ENCODE results near the gene HYCC2.
"Not testable (repeated sequence)": the region's sequence is repeated elsewhere in the genome, so short reads cannot be mapped to it uniquely, and the experiment has no call there.

HYCC2 gene

DNA sequence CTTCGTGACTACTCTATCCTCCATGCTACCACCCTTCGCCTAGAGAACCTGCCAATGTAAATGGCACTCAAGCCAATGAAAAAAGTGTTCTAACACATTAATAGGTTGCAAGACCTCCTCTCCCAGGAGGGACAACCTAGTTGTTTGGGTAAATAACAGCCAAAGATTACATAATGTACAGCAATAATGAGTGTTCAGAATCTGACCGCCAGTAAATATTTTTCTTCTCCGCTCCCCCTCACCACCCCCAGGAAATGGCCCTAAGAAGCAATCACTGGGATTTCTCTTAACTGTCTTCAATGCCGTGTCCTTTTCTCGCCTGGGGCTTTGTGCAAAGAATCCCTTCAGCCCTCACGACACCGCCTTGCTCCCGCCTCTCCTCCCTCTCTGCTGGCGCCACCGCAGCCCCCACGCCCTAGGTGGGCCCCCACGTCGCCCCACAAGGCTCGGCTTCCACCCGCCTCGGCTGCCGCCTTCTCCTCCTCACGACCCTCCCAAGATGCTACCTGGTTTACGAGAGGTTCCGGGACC lies 458 bp downstream of the HYCC2 start:
- no peak for FAIRE-seq

DNA sequence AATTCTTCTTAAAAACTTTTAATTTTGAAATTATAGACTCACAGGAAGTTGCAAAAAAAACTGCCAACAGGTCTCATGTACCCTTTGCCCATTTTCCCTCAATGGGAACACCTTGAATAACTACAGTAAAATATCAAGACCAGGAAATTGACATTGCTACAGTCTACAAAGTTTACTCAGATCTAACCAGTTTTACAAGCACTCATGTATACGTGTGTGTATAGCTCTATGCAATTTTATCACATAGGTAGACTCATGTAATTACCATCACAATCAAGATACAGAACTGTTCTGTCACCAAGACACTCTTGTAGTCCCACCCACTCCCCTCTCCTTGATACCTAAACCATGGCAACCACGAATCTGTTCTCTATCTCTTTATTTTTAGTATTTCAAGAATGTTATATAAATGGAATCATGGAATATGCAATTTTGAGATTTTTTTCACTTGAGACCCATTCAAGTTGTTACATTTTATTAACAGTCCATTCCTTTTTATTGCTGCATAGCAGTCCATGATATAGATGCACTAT lies 6.6 kb downstream of the HYCC2 start:
- FAIRE-seq, result no peak

DNA sequence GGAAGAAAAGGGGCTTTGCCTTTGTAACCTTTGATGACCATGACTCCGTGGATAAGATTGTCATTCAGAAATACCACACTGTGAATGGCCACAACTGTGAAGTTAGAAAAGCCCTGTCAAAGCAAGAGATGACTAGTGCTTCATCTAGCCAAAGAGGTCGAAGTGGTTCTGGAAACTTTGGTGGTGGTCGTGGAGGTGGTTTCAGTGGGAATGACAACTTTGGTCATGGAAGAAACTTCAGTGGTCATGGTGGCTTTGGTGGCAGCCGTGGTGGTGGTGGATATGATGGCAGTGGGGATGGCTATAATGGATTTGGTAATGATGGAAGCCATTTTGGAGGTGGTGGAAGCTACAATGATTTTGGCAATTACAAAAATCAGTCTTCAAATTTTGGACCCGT lies 8.0 kb downstream of the HYCC2 start:
- not testable (repeated sequence) for FAIRE-seq

DNA sequence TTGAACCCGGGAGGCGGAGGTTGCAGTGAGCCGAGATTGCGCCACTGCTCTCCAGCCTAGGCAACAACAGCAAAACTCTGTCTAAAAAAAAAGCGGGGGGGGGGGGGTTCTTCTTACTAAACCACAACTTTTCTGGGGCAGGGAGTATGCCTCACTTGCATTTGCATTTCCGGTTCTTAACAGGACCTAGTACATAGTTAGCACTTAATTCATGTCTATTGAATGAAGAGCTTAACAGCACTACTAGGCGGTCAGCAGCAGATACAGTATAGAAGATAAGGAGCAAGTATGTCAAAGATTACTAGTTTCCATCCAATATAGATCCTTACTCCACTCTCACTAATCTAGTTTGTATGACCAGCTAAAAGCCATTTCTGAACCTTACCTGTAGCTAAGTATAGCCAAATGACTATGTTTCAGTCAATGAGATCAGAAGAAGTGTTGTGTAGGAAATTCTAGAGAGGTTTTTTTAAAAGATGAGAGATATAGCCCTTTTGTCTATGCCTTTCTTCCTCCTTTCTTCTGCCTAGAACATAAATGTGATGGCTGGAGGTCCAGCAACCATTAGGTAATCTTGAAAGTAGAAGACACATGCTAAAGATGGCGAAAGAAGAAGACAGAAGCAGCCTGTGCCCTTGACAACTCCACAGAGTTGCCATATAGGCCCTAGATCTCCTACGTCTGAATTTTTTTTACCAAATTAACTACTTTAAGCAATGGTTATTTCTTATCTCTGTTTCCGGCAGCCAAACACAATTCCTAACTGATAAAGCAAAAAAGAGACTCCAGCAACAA lies 11.3 kb downstream of the HYCC2 start:
- no peak for FAIRE-seq

DNA sequence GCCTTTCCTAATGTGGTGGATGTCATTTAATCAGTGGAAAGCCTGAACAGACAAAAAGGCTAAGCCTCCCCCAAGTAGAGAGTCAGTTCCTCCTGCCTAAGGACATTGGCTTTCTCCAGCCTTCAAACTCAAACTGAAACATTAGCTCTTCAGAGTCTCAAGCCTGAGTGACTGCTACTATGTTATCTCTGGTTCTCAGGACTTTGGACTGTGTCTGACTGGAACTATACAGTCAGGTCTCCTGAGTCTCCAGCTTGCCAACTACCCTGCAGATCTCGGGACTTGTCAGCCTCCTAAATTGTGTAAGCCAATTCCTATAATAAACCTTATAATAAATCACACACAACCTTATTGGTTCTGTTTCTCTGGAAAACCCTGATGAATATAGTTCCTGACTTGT lies 12.6 kb downstream of the HYCC2 start:
- FAIRE-seq, result no peak

DNA sequence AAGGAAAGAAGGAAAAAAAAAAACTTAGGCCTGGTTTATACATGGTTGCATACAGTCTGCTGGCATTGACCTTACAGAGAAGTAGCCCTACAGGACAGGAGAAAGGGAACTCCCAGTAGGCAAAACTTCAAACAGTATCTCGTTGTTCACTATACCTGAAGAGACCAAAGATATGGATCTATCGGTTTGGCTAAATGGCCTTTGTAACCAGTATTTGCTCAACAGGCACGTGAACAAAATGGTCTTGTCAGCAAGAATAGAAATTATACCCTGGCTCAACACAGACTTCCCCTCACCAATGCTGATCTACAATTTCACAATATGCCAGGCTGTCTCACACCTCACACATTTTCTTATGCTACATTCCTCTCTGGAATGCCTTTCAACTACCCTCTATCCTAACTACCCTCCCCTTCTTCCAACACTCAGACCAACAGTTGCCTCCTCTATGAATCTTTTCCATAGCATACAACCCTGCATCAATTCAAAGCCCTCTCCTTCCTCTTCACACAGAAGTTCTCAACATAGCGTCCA lies 13.7 kb downstream of the HYCC2 start:
- no peak for FAIRE-seq

DNA sequence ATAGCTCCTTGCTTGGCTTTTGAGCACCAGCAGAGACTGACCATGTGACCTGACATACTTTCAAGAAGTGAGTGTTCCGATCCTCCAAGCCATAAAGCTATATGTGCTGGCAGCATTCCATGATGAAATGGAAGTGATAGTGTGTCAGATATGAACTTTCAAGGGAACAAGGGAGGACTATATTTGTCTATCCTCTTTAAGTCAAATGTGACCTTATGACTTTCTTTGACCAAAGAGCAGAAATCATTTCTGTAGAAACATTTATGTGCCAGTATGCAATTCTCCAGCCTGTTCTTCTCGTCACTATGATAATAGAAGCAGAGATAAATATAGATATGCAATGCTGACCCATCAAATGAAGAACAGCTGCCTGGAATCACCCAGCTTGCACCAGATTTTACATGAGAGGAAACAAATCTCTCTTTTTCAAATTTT lies 14.4 kb downstream of the HYCC2 start:
- no peak for FAIRE-seq

DNA sequence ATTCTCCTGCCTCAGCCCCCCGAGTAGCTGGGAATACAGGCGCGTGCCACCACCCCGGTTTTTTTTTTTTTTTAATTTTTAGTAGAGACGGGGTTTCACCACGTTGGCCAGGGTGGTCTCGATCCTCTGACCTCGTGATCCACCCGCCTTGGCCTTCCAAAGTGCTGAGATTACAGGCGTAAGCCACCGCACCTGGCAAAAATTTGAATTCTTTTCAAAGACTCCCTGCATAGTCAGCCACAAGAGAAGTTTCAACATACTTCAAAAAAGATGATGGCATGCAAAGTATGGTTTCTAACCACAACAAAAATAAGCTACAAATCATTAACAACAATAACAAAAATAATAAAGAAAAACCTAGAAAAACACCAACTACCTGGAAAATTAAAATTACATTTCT lies 22.0 kb downstream of the HYCC2 start:
- no peak for FAIRE-seq

DNA sequence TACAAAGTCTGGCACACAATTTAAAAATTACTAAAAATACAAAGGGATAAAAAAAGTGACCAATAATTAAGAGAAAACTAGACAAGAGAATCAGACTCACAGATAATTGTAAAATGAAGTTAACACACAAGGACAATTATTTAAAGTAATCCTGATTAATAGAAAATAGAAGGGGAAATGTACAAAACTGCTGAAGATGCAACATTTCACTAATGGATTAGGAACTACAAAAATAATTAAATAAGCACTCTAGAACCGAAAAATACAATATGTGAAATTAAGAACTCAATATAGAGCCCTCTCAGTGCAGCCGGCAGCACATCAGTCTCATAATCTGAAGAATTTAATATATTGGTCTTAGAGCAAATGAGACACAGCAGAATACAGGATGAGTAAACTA lies 24.6 kb downstream of the HYCC2 start:
- no peak for FAIRE-seq

DNA sequence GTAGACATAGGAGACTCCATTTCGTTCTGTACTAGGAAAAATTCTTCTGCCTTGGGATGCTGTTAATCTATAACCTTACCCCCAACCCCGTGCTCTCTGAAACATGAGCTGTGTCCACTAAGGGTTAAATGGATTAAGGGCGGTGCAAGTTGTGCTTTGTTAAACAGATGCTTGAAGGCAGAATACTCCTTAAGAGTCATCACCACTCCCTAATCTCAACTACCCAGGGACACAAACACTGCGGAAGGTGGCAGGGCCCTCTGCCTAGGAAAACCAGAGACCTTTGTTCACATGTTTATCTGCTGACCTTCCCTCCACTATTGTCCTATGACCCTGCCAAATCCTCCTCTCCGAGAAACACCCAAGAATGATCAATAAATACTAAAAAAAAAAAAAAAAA lies 28.4 kb downstream of the HYCC2 start:
- FAIRE-seq, result not testable (repeated sequence)

DNA sequence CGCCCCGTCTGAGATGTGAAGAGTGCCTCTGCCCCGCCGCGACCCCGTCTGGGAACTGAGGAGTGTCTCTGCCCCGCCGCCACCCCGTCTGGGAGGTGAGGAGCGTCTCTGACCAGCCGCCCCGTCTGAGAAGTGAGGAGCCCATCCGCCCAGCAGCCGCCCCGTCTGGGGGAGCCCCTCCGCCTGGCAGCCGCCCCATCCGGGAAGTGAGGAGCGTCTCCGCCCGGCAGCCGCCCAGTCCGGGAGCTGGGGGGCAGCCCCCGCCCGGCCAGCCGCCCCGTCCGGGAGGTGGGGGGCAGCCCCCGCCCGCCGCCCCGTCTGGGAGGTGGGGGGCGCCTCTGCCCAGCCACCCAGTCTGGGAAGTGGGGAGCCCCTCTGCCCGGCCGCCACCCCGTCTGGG lies 29.0 kb downstream of the HYCC2 start:
- FAIRE-seq, result not testable (repeated sequence)

DNA sequence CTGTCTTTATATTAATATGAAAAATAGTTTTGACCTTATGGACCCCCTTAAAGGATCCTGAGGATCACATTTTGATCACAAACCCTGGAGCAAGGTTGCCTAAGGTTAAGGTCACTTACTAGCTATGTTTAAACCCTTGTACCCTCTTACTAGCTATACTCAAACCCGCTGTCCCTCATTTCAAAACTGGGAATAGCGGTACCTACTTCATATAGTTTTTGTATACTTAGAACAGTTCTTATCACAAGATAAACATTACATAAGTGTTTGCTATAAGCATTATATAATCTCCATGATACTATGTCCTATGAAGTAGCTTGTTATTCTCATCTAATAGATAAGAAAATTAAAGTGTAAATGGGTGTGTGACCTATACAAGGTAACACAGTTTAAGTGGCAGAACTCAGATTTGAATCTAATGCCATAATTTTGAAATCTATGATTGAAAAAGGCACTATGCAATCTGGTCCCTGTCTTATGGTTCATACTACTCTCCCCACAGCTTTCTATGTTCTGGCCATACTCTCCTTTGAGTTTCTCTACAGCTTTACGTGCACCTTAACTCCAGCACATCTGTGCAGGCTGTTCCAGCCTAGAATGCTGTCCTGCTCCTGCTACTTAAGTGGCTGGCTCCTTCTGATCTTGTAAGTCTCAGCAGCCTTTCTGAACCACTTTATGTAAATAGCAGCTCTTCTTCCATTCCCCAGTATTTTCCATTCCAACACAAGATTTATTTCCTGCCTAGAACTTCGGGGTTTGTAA lies 30.4 kb downstream of the HYCC2 start:
- FAIRE-seq, result no peak

DNA sequence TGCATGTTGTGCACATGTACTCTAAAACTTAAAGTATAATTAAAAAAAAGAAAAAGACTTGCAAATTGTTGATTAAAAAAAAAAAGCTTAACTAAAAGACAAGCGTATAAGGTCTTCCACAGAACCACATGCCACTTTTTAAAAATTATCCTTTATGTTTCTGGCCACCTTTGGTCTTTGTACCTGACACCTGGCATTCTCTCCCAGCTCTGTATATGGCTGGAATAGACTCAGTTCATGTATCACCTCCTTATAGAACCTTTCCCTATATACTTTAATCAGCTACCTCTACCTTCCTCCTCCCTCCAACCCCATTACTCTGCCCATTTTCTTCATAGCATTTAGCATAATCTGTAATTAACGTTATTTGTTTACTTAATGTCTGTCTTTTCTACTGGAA lies 32.6 kb downstream of the HYCC2 start:
- no peak for FAIRE-seq

DNA sequence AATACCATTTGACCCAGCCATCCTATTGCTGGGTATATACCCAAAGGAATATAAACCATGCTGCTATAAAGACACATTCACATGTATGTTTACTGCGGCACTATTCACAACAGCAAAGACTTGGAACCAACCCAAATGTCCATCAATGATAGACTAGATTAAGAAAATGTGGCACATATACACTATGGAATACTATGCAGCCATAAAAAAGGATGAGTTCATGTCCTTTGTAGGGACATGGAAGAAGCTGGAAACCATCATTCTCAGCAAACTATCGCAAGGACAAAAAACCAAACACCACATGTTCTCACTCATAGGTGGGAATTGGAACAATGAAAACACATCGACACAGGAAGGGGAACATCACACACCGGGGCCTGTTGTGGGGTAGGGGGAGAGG lies 33.1 kb downstream of the HYCC2 start:
- not testable (repeated sequence) for FAIRE-seq

DNA sequence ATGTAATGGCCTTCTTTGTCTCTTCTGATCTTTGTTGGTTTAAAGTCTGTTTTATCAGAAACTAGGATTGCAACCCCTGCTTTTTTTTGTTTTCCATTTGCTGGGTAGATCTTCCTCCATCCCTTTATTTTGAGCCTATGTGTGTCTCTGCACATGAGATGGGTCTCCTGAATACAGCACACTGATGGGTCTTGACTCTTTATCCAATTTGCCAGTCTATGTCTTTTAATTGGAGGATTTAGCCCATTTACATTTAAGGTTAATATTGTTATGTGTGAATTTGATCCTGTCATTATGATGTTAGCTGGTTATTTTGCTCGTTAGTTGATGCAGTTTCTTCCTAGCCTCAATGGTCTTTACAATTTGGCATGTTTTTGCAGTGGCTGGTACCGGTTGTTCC lies 37.1 kb downstream of the HYCC2 start:
- not testable (repeated sequence) for FAIRE-seq

DNA sequence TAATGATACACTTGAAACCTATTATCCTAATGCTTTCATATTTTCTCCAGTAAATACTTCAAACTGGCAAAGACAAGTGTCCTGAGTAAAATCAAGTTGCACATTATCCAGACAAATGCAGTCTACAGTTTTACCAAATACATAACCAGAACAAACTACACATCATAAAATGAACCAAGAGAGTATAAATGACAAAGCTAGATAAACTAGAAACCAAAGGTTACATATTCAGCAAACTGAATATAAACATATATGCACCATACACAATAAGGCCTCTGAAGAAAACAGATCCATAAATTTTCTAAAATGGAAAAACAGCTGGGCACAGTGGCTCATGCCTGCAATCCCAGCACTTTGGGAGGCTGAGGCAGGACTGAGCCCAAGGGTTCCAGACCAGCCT lies 47.0 kb downstream of the HYCC2 start:
- no peak for FAIRE-seq

DNA sequence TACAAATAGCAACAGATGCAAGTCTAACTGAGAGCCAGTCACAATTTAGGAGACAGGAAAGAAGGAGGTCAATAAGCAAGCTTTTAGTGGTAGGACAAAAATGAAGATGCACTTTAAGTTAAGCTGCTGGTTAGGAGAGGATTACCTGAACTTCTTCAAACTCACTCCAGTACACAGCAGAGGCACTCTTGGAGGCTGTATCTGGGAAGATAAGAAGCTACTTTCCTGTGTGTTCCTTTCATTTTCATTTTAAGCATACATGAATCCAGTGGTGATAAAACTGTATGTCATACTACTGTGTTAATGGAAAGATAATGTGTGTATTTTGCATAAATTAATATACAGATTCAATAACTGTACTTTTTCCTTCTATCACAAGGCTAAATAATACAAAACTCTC lies 49.6 kb downstream of the HYCC2 start:
- FAIRE-seq, result no peak

Measured in endometrium (tissue), 2 donors.